Activated CD8-positive, alpha-beta T cell treated with anti-CD3 and anti-CD28 coated beads, Interleukin-2, amount 10 ng/mL, durations not matched to agents 7 days and 5 days (primary cell): Measurements from ENCODE around the gene FIGN. TPM values are rescaled to one million over a fixed set of nuclear protein-coding genes. Genes with fewer than 3 reads are reported as not detected.

Experiments used
- ATAC-seq: fragments of 150-1000 bp; cut with Tn5 transposase; one replicate; pipeline ENCODE4 v1.10.0; 2021; ENCODE audit warnings: moderate library complexity
- CTCF ChIA-PET: fragments of 350-600 bp; sonication (Branson Sonifier 250); formaldehyde crosslinking; loops from one replicate; lab custom pipeline; 2021; ENCODE audit warnings: antibody characterized with exemption; lab: Charles Lee
- POLR2A ChIA-PET: fragments of 350-600 bp; sonication (Branson Sonifier 250); formaldehyde crosslinking; loops from one replicate; lab custom pipeline; 2021; ENCODE audit warnings: antibody characterized with exemption; lab: Charles Lee
- DNase-seq: peaks from one replicate; pipeline ENCODE4 v3.0.0-alpha.2; 2020
- H3K27ac Mint-ChIP-seq: one replicate; pipeline ENCODE4 v1.8.0; 2021; ENCODE audit warnings: mild to moderate bottlenecking, mixed read lengths
- H3K27me3 Mint-ChIP-seq: one replicate; pipeline ENCODE4 v1.8.0; 2021; ENCODE audit warnings: low read depth, mixed read lengths
- H3K36me3 Mint-ChIP-seq: one replicate; pipeline ENCODE4 v1.8.0; 2021; ENCODE audit warnings: low read depth, mixed read lengths
- H3K4me1 Mint-ChIP-seq: one replicate; pipeline ENCODE4 v1.8.0; 2021; ENCODE audit warnings: low read depth, mixed read lengths
- H3K4me3 Mint-ChIP-seq: one replicate; pipeline ENCODE4 v1.8.0; 2021; ENCODE audit warnings: mild to moderate bottlenecking, mixed read lengths
- H3K9me3 Mint-ChIP-seq: one replicate; pipeline ENCODE4 v1.8.0; 2022; ENCODE audit warnings: mixed read lengths; ENCODE audit not compliant: insufficient read depth
- total RNA-seq, 2 experiments: library from RNA; stranded (reverse); gene quantifications; one replicate each; pipeline ENCODE4 v1.2.3, GENCODE V29; 2021

The FIGN gene
- total RNA-seq, 2 experiments from 2014 or later, result not detected

GRCh38 chr2:163759013-163759412 lies 23.2 kb upstream of the FIGN start:
- no peak overlapping the region for H3K4me3 Mint-ChIP-seq
- no peak for ATAC-seq
- no peaks in the 10 kb centered on the region for H3K36me3 Mint-ChIP-seq
- no peaks in the 10 kb centered on the region for H3K9me3 Mint-ChIP-seq
- H3K27ac Mint-ChIP-seq, result no peak overlapping the region
- POLR2A ChIA-PET, result no interaction called here
- CTCF ChIA-PET, result no interaction called here
- H3K27me3 Mint-ChIP-seq, result no peaks in the 10 kb centered on the region
- no peaks in the 10 kb centered on the region for H3K4me1 Mint-ChIP-seq
- DNase-seq, result no peak

- Mint-ChIP-seq H3K4me1 (no peaks in the 10 kb centered on the region), H3K27me3 (no peaks in the 10 kb centered on the region), H3K4me3 (no peak overlapping the region), H3K9me3 (no peaks in the 10 kb centered on the region), H3K36me3 (no peaks in the 10 kb centered on the region), H3K27ac (no peak overlapping the region)
- CTCF ChIA-PET, result no interaction called here
- POLR2A ChIA-PET, result no interaction called here
- no peak for ATAC-seq
- no peak for DNase-seq
Observed at GRCh38 chr2:163757814-163758213, 22.0 kb upstream of the FIGN start.

- ChIA-PET CTCF (no interaction called here), POLR2A (no interaction called here)
- Mint-ChIP-seq H3K36me3 (no peaks in the 10 kb centered on the region), H3K4me1 (no peaks in the 10 kb centered on the region), H3K9me3 (no peaks in the 10 kb centered on the region), H3K27ac (no peak overlapping the region), H3K4me3 (no peak overlapping the region), H3K27me3 (no peaks in the 10 kb centered on the region)
- DNase-seq (no peak), ATAC-seq (no peak)
Observed at GRCh38 chr2:163756588-163756987, 20.8 kb upstream of the FIGN start.

GRCh38 chr2:163755366-163755765 lies 19.6 kb upstream of the FIGN start:
- Mint-ChIP-seq H3K27ac (no peak overlapping the region), H3K4me3 (no peak overlapping the region), H3K27me3 (no peaks in the 10 kb centered on the region), H3K36me3 (no peaks in the 10 kb centered on the region), H3K9me3 (no peaks in the 10 kb centered on the region), H3K4me1 (no peaks in the 10 kb centered on the region)
- ChIA-PET POLR2A (no interaction called here), CTCF (no interaction called here)
- ATAC-seq (no peak), DNase-seq (no peak)

- no peaks in the 10 kb centered on the region for H3K4me1 Mint-ChIP-seq
- CTCF ChIA-PET, result no interaction called here
- no peak overlapping the region for H3K27ac Mint-ChIP-seq
- H3K36me3 Mint-ChIP-seq, result no peaks in the 10 kb centered on the region
- no peak overlapping the region for H3K4me3 Mint-ChIP-seq
- POLR2A ChIA-PET, result no interaction called here
- H3K27me3 Mint-ChIP-seq, result no peaks in the 10 kb centered on the region
- DNase-seq (no peak), ATAC-seq (no peak)
- H3K9me3 Mint-ChIP-seq, result no peaks in the 10 kb centered on the region
Observed at GRCh38 chr2:163753726-163754125, 17.9 kb upstream of the FIGN start.

- Mint-ChIP-seq H3K4me3 (no peak overlapping the region), H3K27me3 (no peaks in the 10 kb centered on the region), H3K4me1 (no peaks in the 10 kb centered on the region), H3K36me3 (no peaks in the 10 kb centered on the region), H3K27ac (no peak overlapping the region), H3K9me3 (no peaks in the 10 kb centered on the region)
- CTCF ChIA-PET, result no interaction called here
- DNase-seq (no peak), ATAC-seq (no peak)
- POLR2A ChIA-PET, result no interaction called here
Observed at GRCh38 chr2:163752267-163752666, 16.5 kb upstream of the FIGN start.

- CTCF ChIA-PET, result no interaction called here
- Mint-ChIP-seq H3K4me3 (no peak overlapping the region), H3K27ac (no peak overlapping the region), H3K27me3 (no peaks in the 10 kb centered on the region), H3K9me3 (no peaks in the 10 kb centered on the region), H3K4me1 (no peaks in the 10 kb centered on the region), H3K36me3 (no peaks in the 10 kb centered on the region)
- no peak for DNase-seq
- ATAC-seq, result no peak
- POLR2A ChIA-PET, result no interaction called here
Observed at GRCh38 chr2:163751696-163752095, 15.9 kb upstream of the FIGN start.

GRCh38 chr2:163748420-163748819 lies 12.6 kb upstream of the FIGN start:
- Mint-ChIP-seq H3K4me1 (no peaks in the 10 kb centered on the region), H3K27me3 (no peaks in the 10 kb centered on the region), H3K36me3 (no peaks in the 10 kb centered on the region), H3K4me3 (no peak overlapping the region), H3K27ac (no peak overlapping the region), H3K9me3 (no peaks in the 10 kb centered on the region)
- ChIA-PET POLR2A (no interaction called here), CTCF (interaction anchor here (1.5 kb wide), 1 partner anchor 12 kb away, joined by 3 read pairs; no protein-coding TSS in a partner anchor)
- DNase-seq, result no peak
- no peak for ATAC-seq

- Mint-ChIP-seq H3K36me3 (no peaks in the 10 kb centered on the region), H3K9me3 (no peaks in the 10 kb centered on the region), H3K27ac (no peak overlapping the region), H3K27me3 (peaks cover 5% of the 10 kb centered on the region), H3K4me1 (no peaks in the 10 kb centered on the region), H3K4me3 (no peak overlapping the region)
- DNase-seq, result no peak
- ChIA-PET CTCF (no interaction called here), POLR2A (no interaction called here)
- ATAC-seq, result no peak
Observed at GRCh38 chr2:163741435-163741834, 5.6 kb upstream of the FIGN start.

GRCh38 chr2:163737563-163737962 lies 1.8 kb upstream of the FIGN start:
- Mint-ChIP-seq H3K9me3 (no peaks in the 10 kb centered on the region), H3K27ac (no peak overlapping the region), H3K27me3 (peaks cover 19% of the 10 kb centered on the region), H3K36me3 (no peaks in the 10 kb centered on the region), H3K4me1 (peaks cover 4% of the 10 kb centered on the region), H3K4me3 (no peak overlapping the region)
- ATAC-seq, result no peak
- CTCF ChIA-PET, result no interaction called here
- POLR2A ChIA-PET, result no interaction called here
- DNase-seq, result no peak

GRCh38 chr2:163737190-163737439 lies 1.3 kb upstream of the FIGN start:
- ATAC-seq (no peak), DNase-seq (no peak)
- H3K27me3 Mint-ChIP-seq, result peaks cover 19% of the 10 kb centered on the region
- POLR2A ChIA-PET, result no interaction called here
- no peaks in the 10 kb centered on the region for H3K9me3 Mint-ChIP-seq
- CTCF ChIA-PET, result no interaction called here
- no peak overlapping the region for H3K4me3 Mint-ChIP-seq
- H3K4me1 Mint-ChIP-seq, result peaks cover 4% of the 10 kb centered on the region
- H3K27ac Mint-ChIP-seq, result no peak overlapping the region
- no peaks in the 10 kb centered on the region for H3K36me3 Mint-ChIP-seq

- DNase-seq (no peak), ATAC-seq (no peak)
- ChIA-PET POLR2A (no interaction called here), CTCF (no interaction called here)
- Mint-ChIP-seq H3K36me3 (no peaks in the 10 kb centered on the region), H3K4me1 (peaks cover 4% of the 10 kb centered on the region), H3K27ac (no peak overlapping the region), H3K27me3 (peaks cover 19% of the 10 kb centered on the region), H3K9me3 (no peaks in the 10 kb centered on the region), H3K4me3 (no peak overlapping the region)
Observed at GRCh38 chr2:163736433-163737189, 803 bp upstream of the FIGN start.
